Epithelial cell of esophagus (primary cell): ENCODE results near the gene AKAIN1.

Source experiments
- DNase-seq: peaks from one replicate; pipeline ENCODE4 v3.0.0; 2010; ENCODE audit warnings: low read depth
- H3K4me3 ChIP-seq: 2 replicates; pipeline ENCODE4 v1.5.1; 2011; ENCODE audit warnings: mild to moderate bottlenecking, low read length, control low read depth
- CTCF ChIP-seq: IDR thresholded peaks from 2 replicates; pipeline ENCODE4 v1.5.1; 2011; ENCODE audit warnings: low read depth, mild to moderate bottlenecking, low read length, control low read depth, inconsistent platforms; ENCODE audit not compliant: insufficient read depth; ENCODE audit errors: missing control alignments

Gene AKAIN1

GRCh38 chr18:5137261-5137660 is 59.8 kb downstream of the AKAIN1 start:
- H3K4me3 ChIP-seq, result no peak overlapping the region
- no peak for TF ChIP-seq CTCF

GRCh38 chr18:5132987-5133386 is 64.1 kb downstream of the AKAIN1 start:
- no peak for TF ChIP-seq CTCF
- no peak for DNase-seq
- H3K4me3 ChIP-seq, result no peak overlapping the region

More at GRCh38 chr18:5137261-5137660, 59.8 kb downstream of the AKAIN1 start:
- DNase-seq, result no peak

- H3K4me3 ChIP-seq, result no peak overlapping the region
- no peak for TF ChIP-seq CTCF
These were observed 74.8 kb downstream of the AKAIN1 start for GRCh38 chr18:5122272-5122671.

GRCh38 chr18:5110266-5110665 is 86.8 kb downstream of the AKAIN1 start:
- DNase-seq, result no peak
- H3K4me3 ChIP-seq, result no peak overlapping the region
- TF ChIP-seq CTCF, result no peak

More at GRCh38 chr18:5122272-5122671, 74.8 kb downstream of the AKAIN1 start:
- no peak for DNase-seq

GRCh38 chr18:5107988-5108387 is 89.1 kb downstream of the AKAIN1 start:
- no peak for TF ChIP-seq CTCF
- no peak overlapping the region for H3K4me3 ChIP-seq
- DNase-seq, result no peak

GRCh38 chr18:5106730-5107129 is 90.3 kb downstream of the AKAIN1 start:
- TF ChIP-seq CTCF, result no peak
- no peak overlapping the region for H3K4me3 ChIP-seq
- DNase-seq, result peak; percentile 10

GRCh38 chr18:5104246-5104645 is 92.8 kb downstream of the AKAIN1 start:
- DNase-seq, result no peak
- no peak overlapping the region for H3K4me3 ChIP-seq
- no peak for TF ChIP-seq CTCF
